Mucosa of descending colon (tissue), 3 donors: ENCODE measurements around the gene PTPRM. TPM values are rescaled to one million over a fixed set of nuclear protein-coding genes. Genes with fewer than 3 reads are reported as not detected.

Experiments used
- ATAC-seq: fragments of 200-7000 bp; cut with Tn5 transposase; one replicate; pipeline ENCODE4 v1.9.1; 2020; ENCODE audit warnings: mild to moderate bottlenecking, moderate library complexity
- DNase-seq, 3 donors: peaks; one replicate each; pipeline ENCODE4 v3.0.0-alpha.2; 2020
- H3K36me3 ChIP-seq: fragments of 200-600 bp; one replicate; pipeline ENCODE4 v1.8.0; 2021; ENCODE audit warnings: low read depth, mild to moderate bottlenecking
- H3K4me1 ChIP-seq: fragments of 200-600 bp; one replicate; pipeline ENCODE4 v1.8.0; 2021; ENCODE audit warnings: low read depth, mild to moderate bottlenecking
- H3K4me3 ChIP-seq: fragments of 200-600 bp; one replicate; pipeline ENCODE4 v1.8.0; 2021; ENCODE audit warnings: mild to moderate bottlenecking
- H3K9me3 ChIP-seq: fragments of 200-600 bp; one replicate; pipeline ENCODE4 v1.8.0; 2021; ENCODE audit warnings: mild to moderate bottlenecking
- CTCF ChIP-seq: fragments of 200-600 bp; IDR thresholded peaks from one replicate; pipeline ENCODE4 v1.8.0; 2022; ENCODE audit warnings: antibody characterized with exemption, mild to moderate bottlenecking
- intact Hi-C, 2 donors: fragments of 100-400 bp; cut with DNase I in 1 of 2; cut with micrococcal nuclease in 1 of 2; formaldehyde crosslinking; loops; one replicate each; pipeline versions ENCODE4 v1.11.0 to v1.11.1; 2022; cut with DNase I, micrococcal nuclease
- total RNA-seq, 3 donors: library from RNA; stranded (reverse); fragmentation: NEBNext Ultra II Directional in 2 of 3; extraction: Animal tissue kit (Norgen Biotek cat#: 25700) in 2 of 3; gene quantifications; one replicate each; pipeline versions ENCODE4 v1.2.1 to v1.2.4, GENCODE V29; 2021 to 2023
- donor health status: DM: no; HTN: no; CAD: no; lungs with moderate emphysema.
- donor health status: DM: no; HTN: no; CAD: no.
- donor health status: DM: no; HTN: yes; CAD: no.

The PTPRM gene
- total RNA-seq, 3 donors from 2014 or later, result 15.3 to 41.1 (median 19.6) TPM

- intact Hi-C loops, result no loop called here
- no peak for ATAC-seq
These were observed 292.0 kb downstream of the PTPRM start for GRCh38 chr18:7859122-7859521.

GRCh38 chr18:7870266-7870665 lies 303.1 kb downstream of the PTPRM start:
- H3K36me3 ChIP-seq, result no peaks in the 10 kb centered on the region
- H3K4me1 ChIP-seq, result no peaks in the 10 kb centered on the region
- ATAC-seq (no peak), DNase-seq (no peak)
- no peak overlapping the region for H3K4me3 ChIP-seq
- intact Hi-C loops, result no loop called here
- H3K9me3 ChIP-seq, result no peaks in the 10 kb centered on the region
- no peak for TF ChIP-seq CTCF

More at GRCh38 chr18:7859122-7859521, 292.0 kb downstream of the PTPRM start:
- no peak for TF ChIP-seq CTCF
- no peaks in the 10 kb centered on the region for H3K4me1 ChIP-seq
- peaks cover 2% of the 10 kb centered on the region for H3K9me3 ChIP-seq
- H3K4me3 ChIP-seq, result no peak overlapping the region
- no peaks in the 10 kb centered on the region for H3K36me3 ChIP-seq
- DNase-seq, result no peak

- ATAC-seq, result no peak
- no peak for DNase-seq
- no peaks in the 10 kb centered on the region for H3K36me3 ChIP-seq
- no peak for TF ChIP-seq CTCF
- intact Hi-C loops, result no loop called here
- H3K4me1 ChIP-seq, result no peaks in the 10 kb centered on the region
- no peaks in the 10 kb centered on the region for H3K9me3 ChIP-seq
- no peak overlapping the region for H3K4me3 ChIP-seq
These were observed 303.7 kb downstream of the PTPRM start for GRCh38 chr18:7870855-7871254.

- no peaks in the 10 kb centered on the region for H3K9me3 ChIP-seq
- H3K36me3 ChIP-seq, result no peaks in the 10 kb centered on the region
- DNase-seq, result no peak
- TF ChIP-seq CTCF, result no peak
- no peak for ATAC-seq
- intact Hi-C loops, result no loop called here
- H3K4me1 ChIP-seq, result no peaks in the 10 kb centered on the region
- H3K4me3 ChIP-seq, result no peak overlapping the region
These were observed 304.7 kb downstream of the PTPRM start for GRCh38 chr18:7871560-7872456.

GRCh38 chr18:7872569-7872968 lies 305.5 kb downstream of the PTPRM start:
- TF ChIP-seq CTCF, result no peak
- intact Hi-C loops, result no loop called here
- Histone ChIP-seq H3K4me3 (no peak overlapping the region), H3K4me1 (no peaks in the 10 kb centered on the region), H3K36me3 (no peaks in the 10 kb centered on the region), H3K9me3 (no peaks in the 10 kb centered on the region)
- ATAC-seq (no peak), DNase-seq (no peak)
